ENCODE measurements around the gene YJU2. TPM values are rescaled to one million over a fixed set of nuclear protein-coding genes. Genes with fewer than 3 reads are reported as not detected.
A peak's percentile ranks its signal among the peaks of the same experiment; 100 is the strongest.

YJU2 gene
- total and polyA plus RNA-seq, 2 of the 13 experiments (the other 11 are each of a cell fraction or from before 2014, with no cell fraction given) = 9.3 to 17.9 TPM

DNA sequence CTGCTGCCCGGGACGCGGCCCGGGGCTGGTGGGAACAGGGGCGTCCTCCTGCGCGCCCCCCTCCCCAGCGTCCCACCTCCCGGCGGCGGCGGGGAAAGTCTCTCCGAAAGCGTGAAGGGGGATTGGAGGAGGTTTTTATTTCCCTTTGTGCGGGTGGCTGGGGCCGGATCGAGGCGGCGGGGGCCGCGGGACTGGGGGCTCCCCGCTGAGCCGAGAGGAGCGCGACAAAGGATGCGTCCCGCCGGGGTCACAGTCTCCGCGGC is 32.3 kb downstream of the YJU2 start (continued):
- TF ChIP-seq, protein P1, sequence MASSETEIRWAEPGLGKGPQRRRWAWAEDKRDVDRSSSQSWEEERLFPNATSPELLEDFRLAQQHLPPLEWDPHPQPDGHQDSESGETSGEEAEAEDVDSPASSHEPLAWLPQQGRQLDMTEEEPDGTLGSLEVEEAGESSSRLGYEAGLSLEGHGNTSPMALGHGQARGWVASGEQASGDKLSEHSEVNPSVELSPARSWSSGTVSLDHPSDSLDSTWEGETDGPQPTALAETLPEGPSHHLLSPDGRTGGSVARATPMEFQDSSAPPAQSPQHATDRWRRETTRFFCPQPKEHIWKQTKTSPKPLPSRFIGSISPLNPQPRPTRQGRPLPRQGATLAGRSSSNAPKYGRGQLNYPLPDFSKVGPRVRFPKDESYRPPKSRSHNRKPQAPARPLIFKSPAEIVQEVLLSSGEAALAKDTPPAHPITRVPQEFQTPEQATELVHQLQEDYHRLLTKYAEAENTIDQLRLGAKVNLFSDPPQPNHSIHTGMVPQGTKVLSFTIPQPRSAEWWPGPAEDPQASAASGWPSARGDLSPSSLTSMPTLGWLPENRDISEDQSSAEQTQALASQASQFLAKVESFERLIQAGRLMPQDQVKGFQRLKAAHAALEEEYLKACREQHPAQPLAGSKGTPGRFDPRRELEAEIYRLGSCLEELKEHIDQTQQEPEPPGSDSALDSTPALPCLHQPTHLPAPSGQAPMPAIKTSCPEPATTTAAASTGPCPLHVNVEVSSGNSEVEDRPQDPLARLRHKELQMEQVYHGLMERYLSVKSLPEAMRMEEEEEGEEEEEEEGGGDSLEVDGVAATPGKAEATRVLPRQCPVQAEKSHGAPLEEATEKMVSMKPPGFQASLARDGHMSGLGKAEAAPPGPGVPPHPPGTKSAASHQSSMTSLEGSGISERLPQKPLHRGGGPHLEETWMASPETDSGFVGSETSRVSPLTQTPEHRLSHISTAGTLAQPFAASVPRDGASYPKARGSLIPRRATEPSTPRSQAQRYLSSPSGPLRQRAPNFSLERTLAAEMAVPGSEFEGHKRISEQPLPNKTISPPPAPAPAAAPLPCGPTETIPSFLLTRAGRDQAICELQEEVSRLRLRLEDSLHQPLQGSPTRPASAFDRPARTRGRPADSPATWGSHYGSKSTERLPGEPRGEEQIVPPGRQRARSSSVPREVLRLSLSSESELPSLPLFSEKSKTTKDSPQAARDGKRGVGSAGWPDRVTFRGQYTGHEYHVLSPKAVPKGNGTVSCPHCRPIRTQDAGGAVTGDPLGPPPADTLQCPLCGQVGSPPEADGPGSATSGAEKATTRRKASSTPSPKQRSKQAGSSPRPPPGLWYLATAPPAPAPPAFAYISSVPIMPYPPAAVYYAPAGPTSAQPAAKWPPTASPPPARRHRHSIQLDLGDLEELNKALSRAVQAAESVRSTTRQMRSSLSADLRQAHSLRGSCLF (CRISPR knock-in tag; IDR thresholded peaks at IDR 0.05; ENCODE audit: borderline replicate concordance) = no peak
- TF ChIP-seq SP5 (CRISPR knock-in tag; IDR thresholded peaks at IDR 0.05; ENCODE audit: borderline replicate concordance, low read depth) (no peak), ZNF615 (CRISPR knock-in tag; IDR thresholded peaks at IDR 0.05; ENCODE audit: borderline replicate concordance) (no peak), ZSCAN21 (CRISPR knock-in tag; IDR thresholded peaks at IDR 0.05; ENCODE audit: borderline replicate concordance) (no peak), ZNF891 (CRISPR knock-in tag; IDR thresholded peaks at IDR 0.05) (no peak)

DNA sequence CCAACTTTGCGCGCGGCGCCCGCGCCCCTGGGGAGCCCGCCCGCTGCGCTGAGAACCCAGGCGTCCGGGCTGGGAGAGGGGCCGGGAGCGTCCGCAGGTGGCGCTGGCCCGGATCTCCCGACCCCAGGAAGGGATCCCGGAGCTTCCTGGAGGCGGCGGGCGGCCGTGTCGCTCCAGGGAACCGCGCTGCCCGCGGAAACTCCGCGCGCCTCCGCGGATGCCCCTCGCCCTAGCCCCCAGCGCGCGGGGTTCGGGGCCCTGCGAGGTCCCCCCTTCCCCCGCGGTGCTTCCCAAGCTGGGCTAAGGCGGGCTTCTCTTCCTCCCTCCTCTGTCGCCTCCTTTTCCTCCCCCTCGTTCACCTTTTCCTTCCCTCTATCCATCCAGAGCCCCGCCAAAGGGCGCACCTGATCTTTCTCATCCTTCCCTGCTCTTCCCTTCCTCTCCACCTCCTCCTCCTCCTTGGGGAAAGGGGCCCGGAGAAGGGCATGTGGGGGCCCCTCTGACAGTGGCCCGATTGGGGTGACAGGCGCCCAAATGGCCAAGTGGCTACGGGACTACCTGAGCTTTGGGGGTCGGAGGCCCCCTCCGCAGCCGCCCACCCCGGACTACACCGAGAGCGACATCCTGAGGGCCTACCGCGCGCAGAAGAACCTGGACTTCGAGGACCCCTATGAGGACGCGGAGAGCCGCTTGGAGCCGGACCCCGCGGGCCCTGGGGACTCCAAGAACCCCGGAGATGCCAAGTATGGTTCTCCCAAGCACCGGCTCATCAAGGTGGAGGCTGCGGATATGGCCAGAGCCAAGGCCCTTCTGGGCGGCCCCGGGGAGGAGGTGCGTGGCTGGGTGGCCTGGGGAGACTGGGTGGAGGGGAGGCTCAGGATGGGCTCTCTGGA is 32.9 kb downstream of the YJU2 start:
- H3K4me3 ChIP-seq (replicated peaks in 1 of 3; ENCODE audit: insufficient read depth in 1 of 3, low read depth in 2 of 3, low read length in 3 of 3) = peak overlapping the region in 1 of 3 experiments; percentile 33; a peak in 1 of 6 replicates
- H3K27ac ChIP-seq (ENCODE audit: extremely low read length, insufficient read depth, low read length) = no peak overlapping the region
- ATAC-seq (no peak), FAIRE-seq (no peak), DNase-seq (ENCODE audit: low spot score) (no peak)
- no peaks in the 10 kb centered on the region for H4K20me1 ChIP-seq (ENCODE audit: insufficient read depth, low read length)
- in situ Hi-C loops (cut with HindIII; ENCODE audit: extremely low pct_ligation_motif_present, low pct_unique_long_range_greater_than_20kb) = no loop called here
- H3K9ac ChIP-seq (ENCODE audit: insufficient read depth, low read depth, low read length) = no peak overlapping the region
- peaks cover 18% of the 10 kb centered on the region for H3K4me1 ChIP-seq (ENCODE audit: insufficient read depth, low read length)
- ChIA-PET POLR2A (no interaction called here), CTCF (ENCODE audit: low intra/inter-chr PET ratio, low total read pairs) (no interaction called here)
- H3K36me3 ChIP-seq (replicated peaks in 1 of 2; ENCODE audit: control insufficient read depth in 1 of 2, insufficient read depth in 2 of 2, low read length in 2 of 2) = no peaks in the 10 kb centered on the region
- intact Hi-C loops (cut with micrococcal nuclease; ENCODE audit: unreplicated experiment) = no loop called here
- peaks cover 0 to 46% of the 10 kb centered on the region in 2 experiments for H3K27me3 ChIP-seq (ENCODE audit: control insufficient read depth in 1 of 2, insufficient read depth in 2 of 2, low read length in 2 of 2)
- no peak overlapping the region for H2AFZ ChIP-seq (ENCODE audit: low read length)
- WGBS (ENCODE audit: low lambda C conversion rate) = 28% methylated on average over 21 of the region's 71 CpGs
- peak overlapping the region; percentile 53 for H3K4me2 ChIP-seq (ENCODE audit: low read depth, low read length)
- H3K79me2 ChIP-seq (ENCODE audit: insufficient read depth, low read length) = no peaks in the 10 kb centered on the region
- H3K9me3 ChIP-seq (ENCODE audit: low read length) = no peaks in the 10 kb centered on the region
- TF ChIP-seq, protein P2, sequence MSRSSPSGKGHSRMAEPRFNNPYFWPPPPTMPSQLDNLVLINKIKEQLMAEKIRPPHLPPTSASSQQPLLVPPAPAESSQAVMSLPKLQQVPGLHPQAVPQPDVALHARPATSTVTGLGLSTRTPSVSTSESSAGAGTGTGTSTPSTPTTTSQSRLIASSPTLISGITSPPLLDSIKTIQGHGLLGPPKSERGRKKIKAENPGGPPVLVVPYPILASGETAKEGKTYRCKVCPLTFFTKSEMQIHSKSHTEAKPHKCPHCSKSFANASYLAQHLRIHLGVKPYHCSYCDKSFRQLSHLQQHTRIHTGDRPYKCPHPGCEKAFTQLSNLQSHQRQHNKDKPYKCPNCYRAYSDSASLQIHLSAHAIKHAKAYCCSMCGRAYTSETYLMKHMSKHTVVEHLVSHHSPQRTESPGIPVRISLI (CRISPR knock-in tag; IDR thresholded peaks at IDR 0.05; ENCODE audit: borderline replicate concordance) = no peak
- TF ChIP-seq ZFP37 (CRISPR knock-in tag; IDR thresholded peaks at IDR 0.05; ENCODE audit: borderline replicate concordance) = no peak
- no peak for TF ChIP-seq MED1 (CRISPR knock-in tag; IDR thresholded peaks at IDR 0.05)
- TF ChIP-seq ZNF282 (IDR thresholded peaks at IDR 0.05; ENCODE audit: partially characterized antibody) = no peak
- TF ChIP-seq ZNF839 (CRISPR knock-in tag; IDR thresholded peaks at IDR 0.05; ENCODE audit: borderline replicate concordance) = no peak
- TF ChIP-seq, protein P3, sequence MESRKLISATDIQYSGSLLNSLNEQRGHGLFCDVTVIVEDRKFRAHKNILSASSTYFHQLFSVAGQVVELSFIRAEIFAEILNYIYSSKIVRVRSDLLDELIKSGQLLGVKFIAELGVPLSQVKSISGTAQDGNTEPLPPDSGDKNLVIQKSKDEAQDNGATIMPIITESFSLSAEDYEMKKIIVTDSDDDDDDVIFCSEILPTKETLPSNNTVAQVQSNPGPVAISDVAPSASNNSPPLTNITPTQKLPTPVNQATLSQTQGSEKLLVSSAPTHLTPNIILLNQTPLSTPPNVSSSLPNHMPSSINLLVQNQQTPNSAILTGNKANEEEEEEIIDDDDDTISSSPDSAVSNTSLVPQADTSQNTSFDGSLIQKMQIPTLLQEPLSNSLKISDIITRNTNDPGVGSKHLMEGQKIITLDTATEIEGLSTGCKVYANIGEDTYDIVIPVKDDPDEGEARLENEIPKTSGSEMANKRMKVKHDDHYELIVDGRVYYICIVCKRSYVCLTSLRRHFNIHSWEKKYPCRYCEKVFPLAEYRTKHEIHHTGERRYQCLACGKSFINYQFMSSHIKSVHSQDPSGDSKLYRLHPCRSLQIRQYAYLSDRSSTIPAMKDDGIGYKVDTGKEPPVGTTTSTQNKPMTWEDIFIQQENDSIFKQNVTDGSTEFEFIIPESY (CRISPR knock-in tag; IDR thresholded peaks at IDR 0.05) = 0 out of 2 replicates have a peak, but pooled peaks have one; percentile 52
- no peak for TF ChIP-seq ZNF772 (CRISPR knock-in tag; IDR thresholded peaks at IDR 0.05)
- BruUV-seq (replicated peaks) = no TSS peak
